ENCODE results near the gene ZNF446.

DNA sequence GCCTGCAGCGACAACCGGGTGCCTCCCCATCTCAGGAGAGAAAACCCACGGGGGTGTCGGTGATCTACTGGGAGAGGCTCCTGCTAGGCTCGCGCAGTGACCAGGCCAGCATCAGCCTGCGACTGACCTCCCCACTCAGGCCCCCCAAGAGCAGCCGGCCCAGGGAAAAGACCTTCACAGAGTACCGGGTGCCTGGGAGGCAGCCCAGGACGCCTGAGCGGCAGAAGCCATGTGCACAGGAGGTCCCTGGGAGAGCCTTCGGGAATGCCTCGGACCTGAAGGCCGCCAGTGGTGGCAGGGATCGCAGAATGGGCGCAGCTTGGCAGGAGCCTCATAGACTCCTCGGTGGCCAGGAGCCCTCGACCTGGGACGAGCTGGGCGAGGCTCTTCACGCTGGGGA lies 20.8 kb upstream of the ZNF446 start:
- no peak for TF ChIP-seq EZH2 (IDR thresholded peaks at IDR 0.05; ENCODE audit: low read length, unreplicated experiment)
- TF ChIP-seq, protein P1, sequence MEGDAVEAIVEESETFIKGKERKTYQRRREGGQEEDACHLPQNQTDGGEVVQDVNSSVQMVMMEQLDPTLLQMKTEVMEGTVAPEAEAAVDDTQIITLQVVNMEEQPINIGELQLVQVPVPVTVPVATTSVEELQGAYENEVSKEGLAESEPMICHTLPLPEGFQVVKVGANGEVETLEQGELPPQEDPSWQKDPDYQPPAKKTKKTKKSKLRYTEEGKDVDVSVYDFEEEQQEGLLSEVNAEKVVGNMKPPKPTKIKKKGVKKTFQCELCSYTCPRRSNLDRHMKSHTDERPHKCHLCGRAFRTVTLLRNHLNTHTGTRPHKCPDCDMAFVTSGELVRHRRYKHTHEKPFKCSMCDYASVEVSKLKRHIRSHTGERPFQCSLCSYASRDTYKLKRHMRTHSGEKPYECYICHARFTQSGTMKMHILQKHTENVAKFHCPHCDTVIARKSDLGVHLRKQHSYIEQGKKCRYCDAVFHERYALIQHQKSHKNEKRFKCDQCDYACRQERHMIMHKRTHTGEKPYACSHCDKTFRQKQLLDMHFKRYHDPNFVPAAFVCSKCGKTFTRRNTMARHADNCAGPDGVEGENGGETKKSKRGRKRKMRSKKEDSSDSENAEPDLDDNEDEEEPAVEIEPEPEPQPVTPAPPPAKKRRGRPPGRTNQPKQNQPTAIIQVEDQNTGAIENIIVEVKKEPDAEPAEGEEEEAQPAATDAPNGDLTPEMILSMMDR (conservative IDR thresholded peaks at IDR 0.05; ENCODE audit: low read depth, low read length) = no peak
- TF ChIP-seq EZH2phosphoT487 (IDR thresholded peaks at IDR 0.05; ENCODE audit: borderline replicate concordance, low read length) = no peak
